Activated CD8-positive, alpha-beta memory T cell treated with anti-CD3 and anti-CD28 coated beads, Interleukin-2, amount 50 U/mL, for 1 hour (primary cell): ENCODE data around the gene PPP3CA.

Source experiments
- DNase-seq: peaks from one replicate; pipeline ENCODE4 v3.0.0-alpha.2; 2020; ENCODE audit errors: extremely low read depth

The PPP3CA gene

GRCh38 chr4:101050837-101051205 lies 296.5 kb downstream of the PPP3CA start:
- DNase-seq, result no peak

- DNase-seq, result no peak
These were observed 297.1 kb downstream of the PPP3CA start for GRCh38 chr4:101050088-101050836.

DNA sequence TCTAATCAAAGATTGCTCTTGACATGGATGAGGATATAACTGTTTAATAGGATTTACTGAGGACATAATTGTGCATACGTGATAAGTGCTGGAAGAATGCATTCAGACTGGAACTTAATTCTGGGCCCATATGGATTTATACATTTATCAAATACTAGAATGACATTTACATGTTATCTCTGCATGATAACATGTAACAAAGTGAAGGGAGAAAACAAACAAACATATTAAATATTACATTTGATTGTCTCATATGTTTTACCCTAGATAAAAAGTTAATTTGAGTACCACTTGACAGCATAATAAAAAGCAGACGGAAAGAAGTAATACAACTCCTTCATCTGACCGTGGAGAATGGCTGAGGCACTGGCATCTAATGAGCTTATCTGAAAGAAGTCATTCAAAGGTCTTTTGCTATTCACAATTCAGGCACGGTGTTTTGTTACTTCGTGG lies 297.8 kb downstream of the PPP3CA start:
- DNase-seq, result no peak

GRCh38 chr4:101044766-101045165 lies 302.6 kb downstream of the PPP3CA start:
- DNase-seq, result no peak

- DNase-seq, result no peak
These were observed 304.5 kb downstream of the PPP3CA start for GRCh38 chr4:101042847-101043246.

DNA sequence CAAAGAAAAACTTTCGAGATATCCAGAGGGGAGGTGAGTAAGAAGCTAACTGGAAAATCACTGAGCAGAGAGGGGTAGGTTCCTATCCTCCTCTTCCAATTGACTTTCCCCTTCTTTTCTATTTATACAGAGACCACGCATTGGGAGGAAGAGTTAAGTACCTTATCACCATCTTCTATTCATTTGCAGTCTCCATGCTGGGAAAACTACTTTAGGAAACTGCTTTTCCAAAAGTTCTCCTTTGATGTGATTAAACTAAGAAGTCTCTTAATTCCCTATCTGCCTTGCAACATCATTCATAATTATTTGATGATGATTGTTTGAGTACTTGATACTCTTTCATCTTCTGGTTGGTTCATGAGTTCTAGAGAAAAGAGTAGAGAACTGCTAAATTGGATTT lies 306.6 kb downstream of the PPP3CA start:
- no peak for DNase-seq

GRCh38 chr4:101039367-101039766 lies 308.0 kb downstream of the PPP3CA start:
- DNase-seq, result no peak

DNA sequence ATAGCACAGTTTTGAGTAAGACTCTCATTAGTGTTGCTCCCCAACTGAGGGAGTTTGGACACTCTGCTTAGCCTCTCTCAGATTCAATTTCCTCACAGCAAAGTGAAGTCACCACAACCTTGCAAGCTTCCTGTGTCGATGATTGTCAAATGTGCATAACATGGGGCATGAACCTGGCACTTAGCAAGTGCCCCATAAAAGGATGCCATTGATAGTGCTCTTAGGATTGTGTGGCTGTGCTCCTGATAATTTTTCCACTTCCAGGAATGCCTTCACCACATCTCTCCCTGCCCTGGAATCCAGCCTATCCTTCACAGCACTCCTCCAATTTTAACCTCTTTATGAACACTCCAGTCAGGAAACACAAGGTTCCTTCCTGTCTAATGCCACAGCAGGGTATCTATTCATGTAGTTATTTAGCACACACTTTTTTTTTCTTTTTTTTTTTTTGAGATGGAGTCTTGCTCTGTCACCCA lies 309.4 kb downstream of the PPP3CA start:
- no peak for DNase-seq

- no peak for DNase-seq
These were observed 310.1 kb downstream of the PPP3CA start for GRCh38 chr4:101037249-101037648.

- DNase-seq, result no peak
These were observed 311.8 kb downstream of the PPP3CA start for GRCh38 chr4:101035487-101035886.

DNA sequence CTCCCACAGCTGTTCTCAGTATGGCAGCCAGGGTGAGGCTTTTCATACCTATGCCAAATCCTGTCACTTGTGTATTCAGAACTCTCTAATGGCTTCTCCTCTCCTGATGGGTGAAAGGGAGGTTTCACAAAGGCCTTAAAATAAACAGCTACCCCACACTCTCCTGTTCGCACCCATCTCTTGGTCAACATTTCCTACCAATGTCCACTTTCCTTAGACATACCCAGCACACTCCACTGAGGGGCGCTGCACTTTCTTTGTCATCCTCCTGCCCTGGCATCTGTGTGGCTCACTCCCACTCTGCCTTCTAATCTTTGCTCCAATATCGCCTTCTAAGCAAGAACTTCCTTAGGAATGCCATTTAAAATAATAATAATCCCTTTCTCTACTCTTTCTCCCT lies 313.3 kb downstream of the PPP3CA start:
- DNase-seq, result no peak

- DNase-seq, result no peak
These were observed 314.8 kb downstream of the PPP3CA start for GRCh38 chr4:101032541-101032940.

GRCh38 chr4:101031971-101032370 lies 315.4 kb downstream of the PPP3CA start:
- DNase-seq, result no peak

DNA sequence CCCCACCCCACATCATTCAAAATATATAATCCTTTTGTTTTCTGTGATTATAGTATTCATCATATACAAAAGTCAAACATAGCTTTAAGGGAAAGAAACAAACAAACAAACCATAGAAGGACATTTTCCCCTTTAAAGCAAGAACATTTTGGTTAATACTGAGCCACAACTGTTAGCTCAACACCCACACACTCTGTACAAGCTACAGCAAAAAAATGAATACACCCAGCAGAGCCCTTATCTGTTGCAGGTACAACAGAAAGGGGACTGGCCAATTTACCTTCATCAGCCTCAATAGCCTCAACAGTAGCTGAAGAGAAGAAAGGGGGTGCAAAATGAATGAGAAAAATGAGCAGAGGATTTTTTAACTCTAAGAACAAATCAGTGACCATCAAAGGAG lies 318.4 kb downstream of the PPP3CA start:
- DNase-seq, result no peak

GRCh38 chr4:101027721-101028120 lies 319.6 kb downstream of the PPP3CA start:
- DNase-seq, result no peak

GRCh38 chr4:101025755-101026154 lies 321.6 kb downstream of the PPP3CA start:
- no peak for DNase-seq

- DNase-seq, result no peak
These were observed 324.9 kb downstream of the PPP3CA start for GRCh38 chr4:101022151-101023024.

DNA sequence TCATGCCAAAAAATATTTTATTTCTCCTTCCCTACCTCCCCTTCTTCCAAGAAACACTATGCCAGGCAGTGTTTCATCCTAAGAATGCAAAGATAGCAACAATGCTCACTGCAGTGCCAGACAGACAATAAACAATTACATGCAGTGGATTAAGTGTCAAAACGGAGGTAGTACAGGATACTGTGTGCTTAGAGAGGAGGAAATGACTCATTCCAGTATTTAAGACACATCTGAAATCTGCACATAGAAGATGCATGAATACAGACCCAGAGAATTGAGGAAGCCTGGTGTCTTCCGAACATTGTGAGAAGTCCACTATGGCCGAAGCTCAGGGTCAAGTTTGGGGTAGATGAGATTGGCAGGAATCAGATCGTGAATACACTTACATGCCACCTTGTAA lies 326.4 kb downstream of the PPP3CA start:
- no peak for DNase-seq

DNA sequence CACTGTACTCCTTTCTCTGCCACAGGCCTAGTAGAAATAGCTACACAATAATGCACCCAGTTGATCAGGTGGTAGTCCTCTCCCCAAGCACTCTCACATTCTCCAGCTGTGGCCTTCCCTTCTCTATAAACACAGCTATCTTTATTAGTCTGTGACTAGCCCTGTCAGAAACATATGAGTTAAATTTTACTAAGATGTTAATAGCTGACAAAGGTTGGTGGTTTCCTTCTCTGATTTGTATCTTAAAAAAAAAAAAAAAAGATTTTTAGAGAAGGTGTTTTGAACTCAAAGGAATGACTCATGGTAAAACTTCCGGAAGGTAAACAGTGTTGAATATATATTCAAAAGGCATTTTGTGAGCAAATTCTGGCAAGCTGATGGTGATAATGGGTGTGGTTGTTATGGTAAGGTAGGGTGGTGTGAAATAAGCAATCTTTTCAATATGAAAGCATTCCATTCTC lies 327.4 kb downstream of the PPP3CA start:
- no peak for DNase-seq

- DNase-seq, result no peak
These were observed 328.0 kb downstream of the PPP3CA start for GRCh38 chr4:101019313-101019712.

GRCh38 chr4:101018836-101019235 lies 328.5 kb downstream of the PPP3CA start:
- no peak for DNase-seq

GRCh38 chr4:101014417-101014816 lies 332.9 kb downstream of the PPP3CA start:
- no peak for DNase-seq

DNA sequence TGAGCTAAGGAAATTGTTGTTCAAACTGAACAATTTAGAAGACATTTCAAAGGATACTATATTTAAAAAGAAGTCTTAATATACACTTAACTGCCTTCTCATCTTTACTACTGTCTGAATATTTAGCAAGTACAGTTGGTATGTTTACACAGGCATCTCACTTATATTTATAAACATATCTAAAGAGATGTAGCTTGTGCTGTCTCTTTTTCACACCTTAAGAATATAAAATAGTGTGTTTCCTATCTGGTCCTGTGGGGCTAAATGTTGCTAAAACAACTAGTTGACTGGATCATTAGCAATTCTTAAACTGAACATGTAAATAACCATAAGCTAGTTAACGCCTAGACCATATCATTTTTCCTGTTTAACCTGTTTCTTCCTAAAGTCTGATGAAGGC lies 336.3 kb downstream of the PPP3CA start:
- no peak for DNase-seq
